Fibroblast of the aortic adventitia (primary cell): Measurements from ENCODE around the gene CYB5R4. TPM values are rescaled to one million over a fixed set of nuclear protein-coding genes. Genes with fewer than 3 reads are reported as not detected.

ENCODE experiments used
- DNase-seq: peaks from one replicate; pipeline ENCODE4 v3.0.0-alpha.2; 2010; ENCODE audit warnings: low read depth
- H3K4me3 ChIP-seq: 2 replicates; pipeline ENCODE4 v1.5.1; 2011; ENCODE audit warnings: low read depth, mild to moderate bottlenecking, control low read depth, low read length, moderate library complexity
- CTCF ChIP-seq: IDR thresholded peaks from 2 replicates; pipeline ENCODE4 v1.5.1; 2011; ENCODE audit warnings: mild to moderate bottlenecking, low read length, control low read depth, inconsistent platforms; ENCODE audit not compliant: insufficient read depth
- total RNA-seq: library from RNA; depleted of rRNA; stranded (reverse); fragments of >200 nt; gene quantifications from 2 replicates; pipeline ENCODE4 v1.2.3, GENCODE V29; 2012; ENCODE audit warnings: low replicate concordance

The CYB5R4 gene
- total RNA-seq, 1 donor: 7.2 TPM

- no peak for TF ChIP-seq CTCF
- no peak for DNase-seq
- H3K4me3 ChIP-seq: peak overlapping the region; percentile 54
These were observed 6.8 kb upstream of the CYB5R4 start for GRCh38 chr6:83852528-83853177.

GRCh38 chr6:83853178-83854000 is 6.1 kb upstream of the CYB5R4 start, which contains the start of gene RIPPLY2:
RIPPLY2 (plus strand) TSS chr6:83853360; CDS start chr6:83853417, 57 bp downstream.
- DNase-seq: peak; percentile 12
- peak within 1 kb of the TSS; percentile 54 for H3K4me3 ChIP-seq
- TF ChIP-seq CTCF: no peak

GRCh38 chr6:83854001-83854501 is 5.4 kb upstream of the CYB5R4 start:
- no peak for DNase-seq
- peak overlapping the region; percentile 54 for H3K4me3 ChIP-seq

GRCh38 chr6:83854766-83855165 is 4.7 kb upstream of the CYB5R4 start:
- TF ChIP-seq CTCF: no peak
- H3K4me3 ChIP-seq: no peak overlapping the region
- DNase-seq: no peak

More at GRCh38 chr6:83854001-83854501, 5.4 kb upstream of the CYB5R4 start:
- TF ChIP-seq CTCF: no peak

- no peak for DNase-seq
- no peak for TF ChIP-seq CTCF
These were observed 868 bp downstream of the CYB5R4 start for GRCh38 chr6:83860359-83860755.

GRCh38 chr6:83860782-83861495 is 1.4 kb downstream of the CYB5R4 start:
- H3K4me3 ChIP-seq: peak overlapping the region; percentile 92
- DNase-seq: no peak
- TF ChIP-seq CTCF: no peak

More at GRCh38 chr6:83860359-83860755, 868 bp downstream of the CYB5R4 start:
- peak overlapping the region; percentile 92 for H3K4me3 ChIP-seq
